Gastrocnemius medialis (tissue), 4 donors: ENCODE results near the gene DSC3. TPM values are rescaled to one million over a fixed set of nuclear protein-coding genes. Genes with fewer than 3 reads are reported as not detected.

ENCODE experiments used
- ATAC-seq, 2 donors: fragments of 150-250 bp; one replicate each; pipeline ENCODE4 v1.9.1; 2016
- DNase-seq, 2 donors: peaks; one replicate each; pipeline ENCODE4 v3.0.0-alpha.2; 2019
- H3K27ac ChIP-seq, 4 donors: fragments of 200-600 bp; sonication (generic); 1 replicate in 1 of 4; 2 replicates in 3 of 4; pipeline ENCODE4 v1.5.1; 2016 to 2018; ENCODE audit warnings: mild to moderate bottlenecking in 2 of 4, moderate library complexity in 1 of 4
- H3K27me3 ChIP-seq, 3 donors: fragments of 200-600 bp; sonication (generic) in 2 of 3; 1 replicate in 1 of 3; 2 replicates in 2 of 3; pipeline versions ENCODE4 v1.5.1 to v1.6.0; 2016 to 2019; ENCODE audit warnings: mild to moderate bottlenecking in 1 of 3, moderate library complexity in 1 of 3
- H3K36me3 ChIP-seq, 2 donors: fragments of 200-600 bp; sonication (generic) in 1 of 2; one replicate each; pipeline ENCODE4 v1.5.1; 2017 to 2018
- H3K4me1 ChIP-seq, 2 donors: fragments of 200-600 bp; sonication (generic) in 1 of 2; one replicate each; pipeline ENCODE4 v1.5.1; 2016 to 2017; ENCODE audit warnings: mild to moderate bottlenecking in 2 of 2
- H3K4me3 ChIP-seq, 4 donors: fragments of 200-600 bp; sonication (generic) in 3 of 4; 1 replicate in 1 of 4; 2 replicates in 3 of 4; pipeline ENCODE4 v1.5.1; 2016 to 2019; ENCODE audit warnings: mild to moderate bottlenecking in 2 of 4
- H3K9me3 ChIP-seq, 3 donors: fragments of 200-600 bp; sonication (generic) in 2 of 3; 1 replicate in 1 of 3; 2 replicates in 2 of 3; pipeline ENCODE4 v1.5.1; 2016 to 2019
- CTCF ChIP-seq, 5 experiments: fragments of 450-650 bp in 3 of 5; fragments of 200-600 bp in 2 of 5; sonication (generic) in 2 of 5; IDR thresholded peaks in 4 of 5; conservative IDR thresholded peaks in 1 of 5; 1 replicate in 4 of 5; 2 replicates in 1 of 5; pipeline ENCODE4 v1.5.1; 2016 to 2019; ENCODE audit warnings: antibody characterized with exemption in 5 of 5, mild to moderate bottlenecking in 3 of 5, moderate library complexity in 3 of 5
- POLR2A ChIP-seq, 2 donors: fragments of 450-650 bp; IDR thresholded peaks; one replicate each; pipeline ENCODE4 v1.6.1; 2017; ENCODE audit warnings: antibody characterized with exemption in 2 of 2, mild to moderate bottlenecking in 2 of 2, moderate library complexity in 2 of 2
- in situ Hi-C, 4 donors: fragments of 200-750 bp; cut with MboI; loops; one replicate each; pipeline versions ENCODE4 v1.15.0 to v1.8.0; 2017; ENCODE audit warnings: low sequenced_read_pairs in 4 of 4
- intact Hi-C: fragments of 100-400 bp; cut with DNase I; formaldehyde crosslinking; loops from one replicate; pipeline ENCODE4 v1.15.1; 2023; ENCODE audit warnings: low total_unique reads
- total RNA-seq, 4 donors: library from RNA; depleted of rRNA; stranded (reverse); fragments of >200 nt; gene quantifications; one replicate each; pipeline versions ENCODE4 v1.1.0 to v1.2.3, GENCODE V29; 2016

The DSC3 gene
- total RNA-seq, 4 donors from 2014 or later, result 0.04 TPM; not detected in 3

GRCh38 chr18:30940952-30941539 is 101.5 kb downstream of the DSC3 start:
- H3K9me3 ChIP-seq, result no peaks in the 10 kb centered on the region
- no peaks in the 10 kb centered on the region for H3K27me3 ChIP-seq
- no peaks in the 10 kb centered on the region for H3K4me1 ChIP-seq
- H3K27ac ChIP-seq, result no peak overlapping the region
- DNase-seq (no peak), ATAC-seq (no peak)
- H3K36me3 ChIP-seq, result no peaks in the 10 kb centered on the region
- in situ Hi-C loops (loop anchor here in 1 of 4 donors (10.0 kb wide), 1 partner anchor 64 kb away; no protein-coding TSS in a partner anchor), intact Hi-C loops (no loop called here)
- no peak overlapping the region for H3K4me3 ChIP-seq
- TF ChIP-seq POLR2A (IDR thresholded peaks at IDR 0.05) (no peak), CTCF (IDR thresholded peaks at IDR 0.05 in 4 of 5, conservative IDR thresholded peaks at IDR 0.05 in 1 of 5) (no peak)

Other genes starting within 250 kb of the DSC3 start
- gene DSC2, start 59.7 kb upstream of the DSC3 start, total RNA-seq, result 1 to 10 TPM in 1 of 4 donors, under 1 TPM in 3; 0.56 to 1.2 (median 0.73) TPM
- gene DSC1, start 120.1 kb upstream of the DSC3 start, total RNA-seq, result not detected